GM13977 (cell line): ENCODE data around the gene ZNF804A.

Experiments used
- DNase-seq: peaks from one replicate; pipeline ENCODE4 v3.0.0; 2012; ENCODE audit warnings: low spot score
- CTCF ChIP-seq: IDR thresholded peaks from 2 replicates; pipeline ENCODE4 v1.5.1; 2012; ENCODE audit warnings: mild to moderate bottlenecking, control low read depth; ENCODE audit not compliant: insufficient read depth; ENCODE audit errors: extremely low read depth, missing control alignments
- in situ Hi-C: fragments of 300-500 bp; cut with MboI; formaldehyde crosslinking; loops from one replicate; pipeline ENCODE4 v1.12.0; 2022; ENCODE audit warnings: low sequenced_read_pairs, low pct_unique_long_range_greater_than_20kb, mixed read lengths, inconsistent platforms; ENCODE audit not compliant: unreplicated experiment

Gene ZNF804A

DNA sequence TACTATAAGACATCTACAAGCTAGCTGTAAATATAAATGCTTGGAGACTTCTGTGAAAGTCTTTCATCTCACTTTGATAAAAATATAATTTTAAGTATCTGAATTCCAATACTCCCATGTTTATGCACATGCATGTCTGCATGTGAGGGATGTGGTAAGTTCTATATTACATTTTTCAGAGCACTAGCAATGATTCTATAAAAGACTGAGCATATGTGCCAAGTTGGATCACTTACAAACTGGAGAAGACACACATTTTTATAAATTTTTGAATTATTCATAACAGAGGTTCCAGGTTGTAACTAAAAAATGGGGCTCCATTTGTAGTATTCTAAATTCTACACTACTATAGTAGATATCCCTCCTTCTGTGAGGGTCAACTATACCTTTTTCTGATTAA, 26.0 kb downstream of the ZNF804A start:
- no peak for TF ChIP-seq CTCF
- in situ Hi-C loops: no loop called here
- no peak for DNase-seq

- no peak for DNase-seq
- in situ Hi-C loops: no loop called here
- TF ChIP-seq CTCF: no peak
Observed at GRCh38 chr2:184628051-184628450, 29.7 kb downstream of the ZNF804A start.

DNA sequence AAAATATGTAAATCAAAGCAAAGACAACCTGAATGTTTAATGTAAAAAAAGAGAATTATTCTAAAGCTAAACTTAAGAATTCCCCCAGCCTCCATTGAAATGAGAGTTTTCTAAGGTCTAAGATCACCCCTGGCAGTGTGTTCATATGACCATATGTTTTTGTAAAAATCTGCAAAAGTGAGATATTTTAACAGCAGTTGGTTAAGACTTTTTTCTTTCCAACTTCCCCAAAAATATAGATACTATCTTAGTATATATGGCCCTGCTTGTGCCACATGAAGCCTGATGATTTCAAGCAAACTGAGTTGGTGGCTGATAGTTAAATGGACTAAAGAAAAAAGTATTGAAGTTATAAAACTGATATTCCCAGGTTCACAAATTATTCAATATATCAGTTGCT, 35.4 kb downstream of the ZNF804A start:
- TF ChIP-seq CTCF: no peak
- in situ Hi-C loops: no loop called here
- DNase-seq: no peak

GRCh38 chr2:184637781-184638180, 39.5 kb downstream of the ZNF804A start:
- in situ Hi-C loops: no loop called here
- no peak for DNase-seq

GRCh38 chr2:184644685-184645084, 46.4 kb downstream of the ZNF804A start:
- DNase-seq: no peak
- in situ Hi-C loops: no loop called here
- no peak for TF ChIP-seq CTCF

More at GRCh38 chr2:184637781-184638180, 39.5 kb downstream of the ZNF804A start:
- no peak for TF ChIP-seq CTCF

- in situ Hi-C loops: no loop called here
- DNase-seq: no peak
Observed at GRCh38 chr2:184646177-184646576, 47.8 kb downstream of the ZNF804A start.

More at GRCh38 chr2:184646177-184646576, 47.8 kb downstream of the ZNF804A start:
- no peak for TF ChIP-seq CTCF
